Parathyroid adenoma (tissue), 2 donors: ENCODE results near the gene QRFP.

Experiments
- H2AFZ ChIP-seq: fragments of 300-600 bp; sonication (generic); one replicate; pipeline ENCODE4 v1.7.0; 2017; ENCODE audit warnings: antibody characterized with exemption, mild to moderate bottlenecking
- H3K27ac ChIP-seq: fragments of 300-600 bp; sonication (generic); one replicate; pipeline ENCODE4 v1.7.0; 2017
- H3K27me3 ChIP-seq: fragments of 300-600 bp; sonication (generic); one replicate; pipeline ENCODE4 v1.7.0; 2017; ENCODE audit warnings: low read length; ENCODE audit not compliant: control insufficient read depth, insufficient read depth
- H3K36me3 ChIP-seq: fragments of 300-600 bp; sonication (generic); one replicate; pipeline ENCODE4 v1.7.0; 2017; ENCODE audit warnings: low read length; ENCODE audit not compliant: control insufficient read depth, insufficient read depth
- H3K4me1 ChIP-seq: fragments of 300-600 bp; sonication (generic); one replicate; pipeline ENCODE4 v1.7.0; 2017; ENCODE audit warnings: control low read depth
- H3K4me2 ChIP-seq: fragments of 300-600 bp; sonication (generic); one replicate; pipeline ENCODE4 v1.7.0; 2017; ENCODE audit warnings: low read length
- H3K4me3 ChIP-seq: fragments of 300-600 bp; sonication (generic); one replicate; pipeline ENCODE4 v1.7.0; 2017; ENCODE audit warnings: low read depth, low read length
- H3K79me2 ChIP-seq: fragments of 300-600 bp; sonication (generic); one replicate; pipeline ENCODE4 v1.7.0; 2017; ENCODE audit warnings: control low read depth
- H3K9ac ChIP-seq: fragments of 300-600 bp; sonication (generic); one replicate; pipeline ENCODE4 v1.7.0; 2017; ENCODE audit warnings: mild to moderate bottlenecking
- H3K9me3 ChIP-seq: fragments of 300-600 bp; sonication (generic); one replicate; pipeline ENCODE4 v1.7.0; 2017; ENCODE audit warnings: low read length; ENCODE audit not compliant: control insufficient read depth
- TF ChIP-seq, protein P1 (sequence below): fragments of 300-600 bp; sonication (generic); IDR thresholded peaks from one replicate; pipeline ENCODE4 v1.7.0; 2017; ENCODE audit warnings: antibody characterized with exemption, mild to moderate bottlenecking
- donor health status: primary hyperparathyroidism.

QRFP gene

GRCh38 chr9:130888146-130888885 is 8.3 kb downstream of the QRFP start:
- peak overlapping the region; percentile 38 for H3K4me2 ChIP-seq
- no peak overlapping the region for H3K9ac ChIP-seq
- H2AFZ ChIP-seq, result no peak overlapping the region
- no peaks in the 10 kb centered on the region for H3K36me3 ChIP-seq
- no peaks in the 10 kb centered on the region for H3K27me3 ChIP-seq
- H3K79me2 ChIP-seq, result no peaks in the 10 kb centered on the region
- H3K4me3 ChIP-seq, result no peak overlapping the region
- H3K4me1 ChIP-seq, result peaks cover 57% of the 10 kb centered on the region
- no peaks in the 10 kb centered on the region for H3K9me3 ChIP-seq
- TF ChIP-seq, protein P1, sequence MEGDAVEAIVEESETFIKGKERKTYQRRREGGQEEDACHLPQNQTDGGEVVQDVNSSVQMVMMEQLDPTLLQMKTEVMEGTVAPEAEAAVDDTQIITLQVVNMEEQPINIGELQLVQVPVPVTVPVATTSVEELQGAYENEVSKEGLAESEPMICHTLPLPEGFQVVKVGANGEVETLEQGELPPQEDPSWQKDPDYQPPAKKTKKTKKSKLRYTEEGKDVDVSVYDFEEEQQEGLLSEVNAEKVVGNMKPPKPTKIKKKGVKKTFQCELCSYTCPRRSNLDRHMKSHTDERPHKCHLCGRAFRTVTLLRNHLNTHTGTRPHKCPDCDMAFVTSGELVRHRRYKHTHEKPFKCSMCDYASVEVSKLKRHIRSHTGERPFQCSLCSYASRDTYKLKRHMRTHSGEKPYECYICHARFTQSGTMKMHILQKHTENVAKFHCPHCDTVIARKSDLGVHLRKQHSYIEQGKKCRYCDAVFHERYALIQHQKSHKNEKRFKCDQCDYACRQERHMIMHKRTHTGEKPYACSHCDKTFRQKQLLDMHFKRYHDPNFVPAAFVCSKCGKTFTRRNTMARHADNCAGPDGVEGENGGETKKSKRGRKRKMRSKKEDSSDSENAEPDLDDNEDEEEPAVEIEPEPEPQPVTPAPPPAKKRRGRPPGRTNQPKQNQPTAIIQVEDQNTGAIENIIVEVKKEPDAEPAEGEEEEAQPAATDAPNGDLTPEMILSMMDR, result no peak
- H3K27ac ChIP-seq, result peak overlapping the region; percentile 98

- TF ChIP-seq, protein P1, result no peak
- H3K79me2 ChIP-seq, result no peaks in the 10 kb centered on the region
- H3K27me3 ChIP-seq, result no peaks in the 10 kb centered on the region
- H3K9me3 ChIP-seq, result no peaks in the 10 kb centered on the region
- H3K36me3 ChIP-seq, result no peaks in the 10 kb centered on the region
- H3K4me3 ChIP-seq, result no peak overlapping the region
- peaks cover 57% of the 10 kb centered on the region for H3K4me1 ChIP-seq
- H3K4me2 ChIP-seq, result peak overlapping the region; percentile 28
- H2AFZ ChIP-seq, result no peak overlapping the region
- H3K9ac ChIP-seq, result no peak overlapping the region
- H3K27ac ChIP-seq, result peak overlapping the region; percentile 98
Measured at GRCh38 chr9:130887494-130888144, 9.0 kb downstream of the QRFP start.

GRCh38 chr9:130886981-130887380 is 9.6 kb downstream of the QRFP start:
- Histone ChIP-seq H3K9me3 (no peaks in the 10 kb centered on the region), H3K27me3 (no peaks in the 10 kb centered on the region), H3K27ac (peak overlapping the region; percentile 98), H3K4me3 (no peak overlapping the region), H3K4me2 (no peak overlapping the region), H3K79me2 (no peaks in the 10 kb centered on the region), H3K4me1 (peaks cover 59% of the 10 kb centered on the region), H3K9ac (no peak overlapping the region), H2AFZ (no peak overlapping the region), H3K36me3 (no peaks in the 10 kb centered on the region)
- TF ChIP-seq, protein P1, result no peak

- peaks cover 58% of the 10 kb centered on the region for H3K4me1 ChIP-seq
- peak overlapping the region; percentile 98 for H3K27ac ChIP-seq
- TF ChIP-seq, protein P1, result no peak
- peaks cover 2% of the 10 kb centered on the region for H3K79me2 ChIP-seq
- H3K9ac ChIP-seq, result no peak overlapping the region
- no peaks in the 10 kb centered on the region for H3K27me3 ChIP-seq
- H2AFZ ChIP-seq, result no peak overlapping the region
- no peaks in the 10 kb centered on the region for H3K9me3 ChIP-seq
- peak overlapping the region; percentile 29 for H3K4me2 ChIP-seq
- H3K36me3 ChIP-seq, result no peaks in the 10 kb centered on the region
- H3K4me3 ChIP-seq, result no peak overlapping the region
Measured at GRCh38 chr9:130885484-130886375, 10.9 kb downstream of the QRFP start.
